HepG2 (cell line): Measurements from ENCODE around the gene CACNB4.

ENCODE experiments used
- JUNB ChIP-seq: sonication (generic); formaldehyde crosslinking; IDR thresholded peaks from 2 replicates; pipeline ENCODE4 v1.8.0; 2022; ENCODE audit warnings: missing genetic modification reagents, mild to moderate bottlenecking, borderline replicate concordance
- TF ChIP-seq, protein P1 (sequence below): sonication (generic); formaldehyde crosslinking; IDR thresholded peaks from 2 replicates; pipeline ENCODE4 v1.5.0; 2020; ENCODE audit warnings: mild to moderate bottlenecking, missing genetic modification reagents, moderate library complexity

DNA sequence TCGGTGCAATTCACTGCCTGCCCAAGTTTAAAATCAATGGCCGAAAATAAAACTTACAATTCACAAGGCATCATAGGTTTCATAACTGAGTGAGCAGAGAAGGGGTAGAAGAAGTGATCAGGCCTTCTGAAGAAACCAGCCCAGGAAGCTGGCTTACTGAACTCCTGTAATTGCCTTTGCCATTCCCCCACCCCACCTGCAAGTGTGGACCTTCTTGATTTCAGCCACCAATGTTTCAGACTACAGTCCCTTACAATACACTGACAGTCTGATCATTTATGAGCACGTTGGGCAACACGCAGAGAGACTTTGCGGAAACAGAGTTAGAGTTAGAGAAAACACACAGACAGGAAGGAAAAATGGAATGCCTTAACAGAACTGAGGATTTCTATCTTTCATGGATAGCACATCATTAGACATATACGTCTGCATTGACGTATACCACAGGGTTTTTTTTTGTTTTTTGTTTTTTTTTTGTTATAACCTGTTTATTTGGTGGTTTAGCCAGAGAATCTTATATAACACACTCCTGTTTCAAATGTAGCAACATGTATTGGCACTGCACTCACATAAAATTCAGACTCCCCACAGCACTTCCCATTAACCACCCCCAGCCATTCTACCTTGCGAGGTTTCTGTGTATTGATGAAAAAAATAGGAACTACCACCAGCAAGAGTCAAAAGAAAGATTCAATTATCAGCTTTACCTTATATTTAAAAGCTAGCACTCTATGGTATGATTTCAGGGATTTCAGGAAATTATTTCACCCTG is 126.4 kb downstream of the CACNB4 start:
- TF ChIP-seq, protein P1, sequence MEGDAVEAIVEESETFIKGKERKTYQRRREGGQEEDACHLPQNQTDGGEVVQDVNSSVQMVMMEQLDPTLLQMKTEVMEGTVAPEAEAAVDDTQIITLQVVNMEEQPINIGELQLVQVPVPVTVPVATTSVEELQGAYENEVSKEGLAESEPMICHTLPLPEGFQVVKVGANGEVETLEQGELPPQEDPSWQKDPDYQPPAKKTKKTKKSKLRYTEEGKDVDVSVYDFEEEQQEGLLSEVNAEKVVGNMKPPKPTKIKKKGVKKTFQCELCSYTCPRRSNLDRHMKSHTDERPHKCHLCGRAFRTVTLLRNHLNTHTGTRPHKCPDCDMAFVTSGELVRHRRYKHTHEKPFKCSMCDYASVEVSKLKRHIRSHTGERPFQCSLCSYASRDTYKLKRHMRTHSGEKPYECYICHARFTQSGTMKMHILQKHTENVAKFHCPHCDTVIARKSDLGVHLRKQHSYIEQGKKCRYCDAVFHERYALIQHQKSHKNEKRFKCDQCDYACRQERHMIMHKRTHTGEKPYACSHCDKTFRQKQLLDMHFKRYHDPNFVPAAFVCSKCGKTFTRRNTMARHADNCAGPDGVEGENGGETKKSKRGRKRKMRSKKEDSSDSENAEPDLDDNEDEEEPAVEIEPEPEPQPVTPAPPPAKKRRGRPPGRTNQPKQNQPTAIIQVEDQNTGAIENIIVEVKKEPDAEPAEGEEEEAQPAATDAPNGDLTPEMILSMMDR (CRISPR knock-in tag) = no peak
- no peak for TF ChIP-seq JUNB (CRISPR knock-in tag)
